ENCODE results near the gene LGALS12. TPM values are rescaled to one million over a fixed set of nuclear protein-coding genes. Genes with fewer than 3 reads are reported as not detected.

The LGALS12 gene
- total RNA-seq, 3 donors from 2014 or later (not counting 1 experiment from before 2014, with no cell fraction given), result 0.23 to 1.8 (median 0.38) TPM

GRCh38 chr11:63560506-63561180, 54.8 kb downstream of the LGALS12 start:
- DNase-seq (peak in 1 of 2 donors; percentile 67), ATAC-seq (peak; percentile 22 to 54 (median 34))
- H3K27ac Mint-ChIP-seq, result peak overlapping the region; percentile 33 to 72
- no peaks in the 10 kb centered on the region for H3K27me3 Mint-ChIP-seq (ENCODE audit: low read depth in 2 of 2)
- no peaks in the 10 kb centered on the region for H3K9me3 Mint-ChIP-seq
- H3K36me3 Mint-ChIP-seq, result no peaks in the 10 kb centered on the region
- H3K4me1 Mint-ChIP-seq, result peaks cover 41% of the 10 kb centered on the region in 2 donors
- peak overlapping the region; percentile 14 for H3K27ac ChIP-seq (ENCODE audit: low read length)
- H3K36me3 ChIP-seq (ENCODE audit: control insufficient read depth, insufficient read depth, low read length), result no peaks in the 10 kb centered on the region
- H3K4me3 Mint-ChIP-seq, result peak overlapping the region; percentile 36
- intact Hi-C loops (cut with micrococcal nuclease), result no loop called here
- 53% methylated on average over 5 of the region's 7 CpGs for WGBS (ENCODE audit: insufficient coverage)
- TF ChIP-seq, protein P1, sequence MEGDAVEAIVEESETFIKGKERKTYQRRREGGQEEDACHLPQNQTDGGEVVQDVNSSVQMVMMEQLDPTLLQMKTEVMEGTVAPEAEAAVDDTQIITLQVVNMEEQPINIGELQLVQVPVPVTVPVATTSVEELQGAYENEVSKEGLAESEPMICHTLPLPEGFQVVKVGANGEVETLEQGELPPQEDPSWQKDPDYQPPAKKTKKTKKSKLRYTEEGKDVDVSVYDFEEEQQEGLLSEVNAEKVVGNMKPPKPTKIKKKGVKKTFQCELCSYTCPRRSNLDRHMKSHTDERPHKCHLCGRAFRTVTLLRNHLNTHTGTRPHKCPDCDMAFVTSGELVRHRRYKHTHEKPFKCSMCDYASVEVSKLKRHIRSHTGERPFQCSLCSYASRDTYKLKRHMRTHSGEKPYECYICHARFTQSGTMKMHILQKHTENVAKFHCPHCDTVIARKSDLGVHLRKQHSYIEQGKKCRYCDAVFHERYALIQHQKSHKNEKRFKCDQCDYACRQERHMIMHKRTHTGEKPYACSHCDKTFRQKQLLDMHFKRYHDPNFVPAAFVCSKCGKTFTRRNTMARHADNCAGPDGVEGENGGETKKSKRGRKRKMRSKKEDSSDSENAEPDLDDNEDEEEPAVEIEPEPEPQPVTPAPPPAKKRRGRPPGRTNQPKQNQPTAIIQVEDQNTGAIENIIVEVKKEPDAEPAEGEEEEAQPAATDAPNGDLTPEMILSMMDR (IDR thresholded peaks at IDR 0.05), result no peak
- peaks cover 47% of the 10 kb centered on the region for H3K4me1 ChIP-seq (ENCODE audit: control insufficient read depth, insufficient read depth, low read length)
- H3K4me3 ChIP-seq (ENCODE audit: low read length), result no peak overlapping the region
- H3K9me3 ChIP-seq (ENCODE audit: control insufficient read depth, insufficient read depth, low read length), result no peaks in the 10 kb centered on the region
- no peaks in the 10 kb centered on the region for H3K27me3 ChIP-seq (ENCODE audit: control insufficient read depth, insufficient read depth, low read length)

DNA sequence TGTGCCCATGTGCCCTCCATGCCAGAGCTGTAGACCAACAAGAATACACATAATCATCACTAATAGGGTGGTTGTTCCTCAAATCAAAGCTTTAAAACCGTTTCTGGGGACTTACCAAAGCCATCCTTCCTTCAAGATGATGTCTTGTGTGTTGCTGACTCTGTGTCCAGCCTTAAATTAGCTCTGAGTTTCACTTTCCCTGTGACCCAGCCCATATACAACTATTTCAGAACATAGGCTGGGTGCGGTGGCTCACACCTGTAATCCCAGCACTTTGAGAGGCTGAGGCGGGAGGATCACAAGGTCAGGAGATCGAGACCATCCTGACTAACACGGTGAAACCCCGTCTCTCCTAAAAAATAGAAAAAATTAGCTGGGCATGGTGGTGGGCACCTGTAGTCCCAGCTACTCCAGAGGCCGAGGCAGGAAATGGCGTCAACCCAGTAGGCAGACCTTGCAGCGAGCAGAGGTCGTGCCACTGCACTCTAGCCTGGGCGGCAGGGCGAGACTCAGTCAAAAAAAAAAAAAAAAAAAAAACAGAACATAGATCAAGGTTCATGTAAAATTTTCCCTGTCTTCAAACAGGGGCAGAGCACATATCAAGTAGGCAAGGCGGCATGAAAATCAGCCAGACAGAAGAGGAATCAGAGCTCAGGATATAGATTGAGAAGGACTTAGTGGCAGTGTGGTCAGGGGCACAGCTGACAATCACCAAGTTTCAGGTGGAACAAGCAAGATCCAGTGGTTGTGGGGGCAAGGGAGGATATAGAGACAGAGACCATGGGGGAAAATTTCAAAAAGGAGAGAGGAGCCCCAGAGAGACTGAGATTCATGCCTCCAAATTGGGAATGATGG, 57.5 kb downstream of the LGALS12 start, which contains the start of gene PLAAT2:
Gene PLAAT2, minus strand, starts transcription at position 179 of the 855 bp plus-strand sequence. Its CDS starts 55 bp downstream, at position 124.
- TF ChIP-seq, protein P1 (IDR thresholded peaks at IDR 0.05), result no peak
- H3K4me1 ChIP-seq (ENCODE audit: control insufficient read depth, insufficient read depth, low read length), result peaks cover 60% of the 10 kb centered on the region
- Mint-ChIP-seq H3K27me3 (ENCODE audit: low read depth in 2 of 2) (no peaks in the 10 kb centered on the region), H3K4me3 (peak within 1 kb of the TSS; percentile 33), H3K36me3 (no peaks in the 10 kb centered on the region), H3K9me3 (no peaks in the 10 kb centered on the region), H3K27ac (peak within 1 kb of the TSS; percentile 93 to 96), H3K4me1 (peaks cover 51 to 53% of the 10 kb centered on the region in 2 donors)
- no peak for DNase-seq
- no peak within 1 kb of the TSS for H3K27ac ChIP-seq (ENCODE audit: low read length)
- no peaks in the 10 kb centered on the region for H3K36me3 ChIP-seq (ENCODE audit: control insufficient read depth, insufficient read depth, low read length)
- intact Hi-C loops (cut with micrococcal nuclease), result no loop called here
- no peak for ATAC-seq
- H3K9me3 ChIP-seq (ENCODE audit: control insufficient read depth, insufficient read depth, low read length), result no peaks in the 10 kb centered on the region
- H3K4me3 ChIP-seq (ENCODE audit: low read length), result no peak within 1 kb of the TSS
- WGBS (ENCODE audit: insufficient coverage), result 94% methylated on average over 13 of the region's 13 CpGs
- H3K27me3 ChIP-seq (ENCODE audit: control insufficient read depth, insufficient read depth, low read length), result no peaks in the 10 kb centered on the region

DNA sequence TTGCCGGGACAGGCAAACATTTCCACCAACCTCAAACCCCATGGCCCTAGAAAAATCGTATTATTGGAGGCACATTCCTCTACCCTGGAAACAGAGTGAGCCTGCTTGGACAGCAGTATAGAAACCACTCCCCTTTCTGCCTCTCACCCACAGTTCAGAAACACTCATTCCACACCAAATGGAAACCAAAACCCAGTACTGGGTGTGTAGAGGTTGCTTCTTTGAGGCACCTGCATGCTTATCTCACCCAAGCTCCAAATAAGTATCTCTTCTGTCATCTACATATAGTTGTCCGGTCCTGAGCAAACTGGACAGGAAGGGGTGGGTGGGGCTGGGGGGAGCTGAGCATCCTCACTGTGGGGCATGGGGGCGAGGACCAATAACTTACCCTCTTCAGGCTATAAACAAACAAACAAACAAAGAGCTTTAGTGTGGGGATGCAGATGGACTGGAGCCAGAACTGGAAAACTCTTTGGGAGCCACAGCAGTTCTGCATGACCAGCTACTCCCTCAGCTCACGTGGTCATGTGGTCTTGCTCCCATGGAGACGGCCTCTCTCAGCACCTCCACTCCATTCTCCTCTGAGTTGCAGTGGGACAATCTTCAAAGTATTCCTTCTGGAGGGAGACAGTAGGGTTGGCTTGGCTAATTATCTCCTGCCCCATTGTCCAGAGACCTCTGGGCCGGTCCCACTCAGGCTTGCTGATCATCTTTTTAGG, 58.3 kb downstream of the LGALS12 start:
- peaks cover 60% of the 10 kb centered on the region for H3K4me1 ChIP-seq (ENCODE audit: control insufficient read depth, insufficient read depth, low read length)
- H3K4me3 ChIP-seq (ENCODE audit: low read length), result no peak overlapping the region
- H3K4me1 Mint-ChIP-seq, result peaks cover 51 to 53% of the 10 kb centered on the region in 2 donors
- H3K9me3 ChIP-seq (ENCODE audit: control insufficient read depth, insufficient read depth, low read length), result no peaks in the 10 kb centered on the region
- no peaks in the 10 kb centered on the region for H3K27me3 Mint-ChIP-seq (ENCODE audit: low read depth in 2 of 2)
- WGBS (ENCODE audit: insufficient coverage), result 86% methylated on average over 4 of the region's 7 CpGs
- H3K4me3 Mint-ChIP-seq, result peak overlapping the region; percentile 33
- DNase-seq, result peak in 1 of 2 donors; percentile 62
- H3K27ac ChIP-seq (ENCODE audit: low read length), result no peak overlapping the region
- TF ChIP-seq, protein P1 (IDR thresholded peaks at IDR 0.05), result no peak
- intact Hi-C loops (cut with micrococcal nuclease), result no loop called here
- no peaks in the 10 kb centered on the region for H3K36me3 Mint-ChIP-seq
- no peaks in the 10 kb centered on the region for H3K9me3 Mint-ChIP-seq
- H3K36me3 ChIP-seq (ENCODE audit: control insufficient read depth, insufficient read depth, low read length), result no peaks in the 10 kb centered on the region
- ATAC-seq, result peak; percentile 11 to 35 (median 20)
- H3K27me3 ChIP-seq (ENCODE audit: control insufficient read depth, insufficient read depth, low read length), result no peaks in the 10 kb centered on the region
- peak overlapping the region; percentile 93 to 96 for H3K27ac Mint-ChIP-seq

All from natural killer cell (primary cell).